IMR-90 (cell line): ENCODE measurements around the gene BRD1. TPM values are rescaled to one million over a fixed set of nuclear protein-coding genes. Genes with fewer than 3 reads are reported as not detected.

Experiments used
- ATAC-seq: fragments of 200-7000 bp; cut with Tn5 transposase; 2 replicates; pipeline ENCODE4 v1.9.1; 2020; ENCODE audit warnings: low read depth, mild to moderate bottlenecking, moderate library complexity
- BruUV-seq: library from RNA; stranded (reverse); fragments of 400-500 nt; replicated peaks from 2 replicates; lab custom pipeline; 2021; lab: Mats Ljungman, UMichigan
- CTCF ChIA-PET: fragments of 300-600 bp; formaldehyde crosslinking; extraction: SDS; loops from one replicate; lab custom pipeline; 2021; ENCODE audit warnings: antibody characterized with exemption; lab: Yijun Ruan, JAX
- POLR2A ChIA-PET: fragments of 300-600 bp; sonication (Branson Sonifier 250); formaldehyde crosslinking; loops from one replicate; lab custom pipeline; 2022; ENCODE audit warnings: antibody characterized with exemption; ENCODE audit not compliant: unreplicated experiment; lab: Charles Lee
- DNase-seq: peaks from one replicate; pipeline ENCODE4 v3.0.0; 2013
- H2AFZ ChIP-seq: replicated peaks from 2 replicates; pipeline ENCODE3; 2013; ENCODE audit warnings: low read length, mild to moderate bottlenecking; ENCODE audit not compliant: poor library complexity
- H2AK5ac ChIP-seq: 2 replicates; pipeline ENCODE4 v1.6.1; 2013; ENCODE audit warnings: low read depth, low read length, inconsistent platforms
- H2AK9ac ChIP-seq: replicated peaks from 2 replicates; pipeline ENCODE3; 2013; ENCODE audit warnings: mild to moderate bottlenecking, low read depth, low read length, moderate library complexity; ENCODE audit not compliant: poor library complexity
- H2BK120ac ChIP-seq: 2 replicates; pipeline ENCODE4 v1.6.1; 2013; ENCODE audit warnings: low read depth, low read length, inconsistent platforms
- H2BK15ac ChIP-seq: 3 replicates; pipeline ENCODE4 v1.6.1; 2013; ENCODE audit warnings: low read depth, low read length, inconsistent platforms
- H2BK20ac ChIP-seq: 2 replicates; pipeline ENCODE4 v1.6.1; 2013; ENCODE audit warnings: low read depth, mild to moderate bottlenecking, inconsistent platforms, low read length, moderate library complexity
- H2BK5ac ChIP-seq: 2 replicates; pipeline ENCODE4 v1.6.1; 2013; ENCODE audit warnings: mild to moderate bottlenecking, low read depth, low read length, inconsistent platforms; ENCODE audit not compliant: poor library complexity, severe bottlenecking
- H3K14ac ChIP-seq: replicated peaks from 2 replicates; pipeline ENCODE4 v1.6.1; 2013; ENCODE audit warnings: low read depth, low read length, inconsistent platforms
- H3K18ac ChIP-seq: 2 replicates; pipeline ENCODE4 v1.6.1; 2013; ENCODE audit warnings: low read depth, low read length, control low read depth
- H3K23ac ChIP-seq: 2 replicates; pipeline ENCODE4 v1.6.1; 2013; ENCODE audit warnings: low read depth, low read length, inconsistent platforms
- H3K27ac ChIP-seq: 2 replicates; pipeline ENCODE4 v1.5.1; 2013; ENCODE audit warnings: mild to moderate bottlenecking, control low read depth, low read length; ENCODE audit not compliant: insufficient read depth
- H3K27me3 ChIP-seq: 2 replicates; pipeline ENCODE4 v1.6.1; 2013; ENCODE audit warnings: low read length; ENCODE audit not compliant: control insufficient read depth, insufficient read depth
- H3K36me3 ChIP-seq: 2 replicates; pipeline ENCODE4 v1.6.1; 2013; ENCODE audit warnings: low read length, mixed read lengths; ENCODE audit not compliant: control insufficient read depth, insufficient read depth
- H3K4ac ChIP-seq: 2 replicates; pipeline ENCODE4 v1.6.1; 2013; ENCODE audit warnings: low read depth, low read length, inconsistent platforms
- H3K4me1 ChIP-seq: 2 replicates; pipeline ENCODE4 v1.6.1; 2013; ENCODE audit warnings: low read length, mixed read lengths; ENCODE audit not compliant: control insufficient read depth, insufficient read depth
- H3K4me2 ChIP-seq: 2 replicates; pipeline ENCODE4 v1.6.1; 2013; ENCODE audit warnings: low read depth, mild to moderate bottlenecking, control low read depth, low read length, moderate library complexity
- H3K4me3 ChIP-seq: 2 replicates; pipeline ENCODE4 v1.5.1; 2013; ENCODE audit warnings: low read depth, mild to moderate bottlenecking, control low read depth, low read length, moderate library complexity; ENCODE audit not compliant: insufficient read depth
- H3K56ac ChIP-seq: 2 replicates; pipeline ENCODE4 v1.6.1; 2013; ENCODE audit warnings: low read length, inconsistent platforms; ENCODE audit not compliant: insufficient read depth; ENCODE audit errors: extremely low read depth
- H3K79me1 ChIP-seq, 2 experiments: 2 replicates each; pipeline ENCODE4 v1.6.1; 2013; ENCODE audit warnings: low read length in 2 of 2, inconsistent platforms in 1 of 2, low read depth in 1 of 2
- H3K9ac ChIP-seq: 2 replicates; pipeline ENCODE4 v1.6.1; 2013; ENCODE audit warnings: low read depth, low read length, control low read depth
- H3K9me1 ChIP-seq: 2 replicates; pipeline ENCODE4 v1.6.1; 2013; ENCODE audit warnings: low read length, inconsistent platforms; ENCODE audit not compliant: insufficient read depth
- H3K9me3 ChIP-seq: 2 replicates; pipeline ENCODE4 v1.6.1; 2013; ENCODE audit warnings: low read length; ENCODE audit not compliant: control insufficient read depth, insufficient read depth
- H4K20me1 ChIP-seq: 2 replicates; pipeline ENCODE4 v1.6.1; 2013; ENCODE audit warnings: low read length, inconsistent platforms; ENCODE audit not compliant: insufficient read depth
- H4K5ac ChIP-seq: 2 replicates; pipeline ENCODE4 v1.6.1; 2013; ENCODE audit warnings: mild to moderate bottlenecking, low read depth, low read length, control low read depth
- H4K8ac ChIP-seq, 2 experiments: 2 replicates each; pipeline ENCODE4 v1.6.1; 2013; ENCODE audit warnings: low read depth in 2 of 2, low read length in 2 of 2, control low read depth in 1 of 2, inconsistent platforms in 1 of 2
- H4K91ac ChIP-seq: 2 replicates; pipeline ENCODE4 v1.6.1; 2013; ENCODE audit warnings: low read depth, low read length, inconsistent platforms; ENCODE audit not compliant: insufficient read depth
- BHLHE40 ChIP-seq: fragments of 150-350 bp; IDR thresholded peaks from 2 replicates; pipeline ENCODE4 v1.6.1; 2016; ENCODE audit warnings: mild to moderate bottlenecking, low read depth, low read length
- CEBPB ChIP-seq: IDR thresholded peaks from 2 replicates; pipeline ENCODE4 v1.6.1; 2012; ENCODE audit warnings: low read depth, low read length, improper control_type of control experiment
- CHD1 ChIP-seq: IDR thresholded peaks from 2 replicates; pipeline ENCODE4 v1.6.1; 2012; ENCODE audit warnings: low read depth, low read length, improper control_type of control experiment
- FOS ChIP-seq: fragments of 150-350 bp; IDR thresholded peaks from 2 replicates; pipeline ENCODE4 v1.6.1; 2016; ENCODE audit warnings: low read depth, low read length
- MAFK ChIP-seq: IDR thresholded peaks from 2 replicates; pipeline ENCODE4 v1.6.1; 2012; ENCODE audit warnings: low read depth, low read length, improper control_type of control experiment
- MAZ ChIP-seq: IDR thresholded peaks from 2 replicates; pipeline ENCODE4 v1.6.1; 2012; ENCODE audit warnings: low read depth, mild to moderate bottlenecking, low read length, improper control_type of control experiment, moderate library complexity, borderline replicate concordance
- MXI1 ChIP-seq: IDR thresholded peaks from 2 replicates; pipeline ENCODE4 v1.6.1; 2012; ENCODE audit warnings: low read depth, mild to moderate bottlenecking, low read length, moderate library complexity, borderline replicate concordance
- NFE2L2 ChIP-seq: fragments of 150-350 bp; IDR thresholded peaks from 2 replicates; pipeline ENCODE4 v1.6.1; 2016; ENCODE audit warnings: low read depth, mild to moderate bottlenecking, low read length
- POLR2A ChIP-seq: IDR thresholded peaks from 2 replicates; pipeline ENCODE4 v1.6.1; 2012; ENCODE audit warnings: mild to moderate bottlenecking, low read depth, low read length
- RAD21 ChIP-seq: IDR thresholded peaks from 2 replicates; pipeline ENCODE4 v1.6.1; 2012; ENCODE audit warnings: low read length, improper control_type of control experiment
- RCOR1 ChIP-seq: IDR thresholded peaks from 2 replicates; pipeline ENCODE4 v1.6.1; 2012; ENCODE audit warnings: mild to moderate bottlenecking, low read length, improper control_type of control experiment; ENCODE audit not compliant: insufficient replicate concordance
- RFX5 ChIP-seq: IDR thresholded peaks from 2 replicates; pipeline ENCODE4 v1.8.0; 2012; ENCODE audit warnings: low read depth, mild to moderate bottlenecking, low read length, moderate library complexity
- SMC3 ChIP-seq: fragments of 150-350 bp; IDR thresholded peaks from 2 replicates; pipeline ENCODE4 v1.6.1; 2016; ENCODE audit warnings: low read depth, mild to moderate bottlenecking, antibody characterized with exemption, low read length, moderate library complexity
- WGBS, 2 experiments: methylation state at CpG; one replicate each; pipeline versions ENCODE4 v1.1.5 to v1.1.7; 2013; ENCODE audit warnings: missing lambda C conversion rate in 2 of 2; ENCODE audit not compliant: insufficient read length in 1 of 2; ENCODE audit errors: extremely low coverage in 2 of 2; 5-methylcytosine and 5-hydroxymethylcytosine counted together
- dilution Hi-C: fragments of 300-500 bp; cut with HindIII; formaldehyde crosslinking; loops from one replicate; pipeline ENCODE4 v1.14.3; 2018; ENCODE audit warnings: low sequenced_read_pairs; ENCODE audit not compliant: unreplicated experiment
- in situ Hi-C: fragments of 300-500 bp; cut with MboI; formaldehyde crosslinking; loops from 3 replicates; pipeline ENCODE4 v1.14.3; 2019; ENCODE audit warnings: low sequenced_read_pairs, inconsistent platforms, mixed read lengths
- intact Hi-C: fragments of 100-400 bp; cut with micrococcal nuclease; formaldehyde crosslinking; loops from 2 replicates; pipeline ENCODE4 v1.10.0; 2022
- polyA plus RNA-seq, 3 experiments: library from polyadenylated mRNA; depleted of rRNA; stranded (reverse); fragments of >200 nt; gene quantifications; 2 replicates each; pipeline ENCODE4 v1.2.3, GENCODE V29; 2012; ENCODE audit warnings: low replicate concordance in 1 of 3
- total RNA-seq: library from RNA; depleted of rRNA; stranded (reverse); fragments of >200 nt; gene quantifications from 2 replicates; pipeline ENCODE4 v1.2.3, GENCODE V29; 2012
- TF ChIP-seq, protein P1 (sequence below): fragments of 150-350 bp; IDR thresholded peaks from 2 replicates; pipeline ENCODE4 v1.6.1; 2017; ENCODE audit warnings: mild to moderate bottlenecking, antibody characterized with exemption, low read length, low read depth
- TF ChIP-seq, protein P2 (sequence below): conservative IDR thresholded peaks from 2 replicates; pipeline ENCODE4 v1.5.1; 2012; ENCODE audit warnings: mild to moderate bottlenecking, low read depth, low read length, improper control_type of control experiment
- TF ChIP-seq, protein P3 (sequence below): fragments of 150-350 bp; IDR thresholded peaks from 2 replicates; pipeline ENCODE4 v1.6.1; 2016; ENCODE audit warnings: low read depth, mild to moderate bottlenecking, low read length, moderate library complexity, borderline replicate concordance

The BRD1 gene
- total and polyA plus RNA-seq, 2 of the 4 experiments (the other 2 are of a cell fraction): 10.0 to 10.6 TPM

DNA sequence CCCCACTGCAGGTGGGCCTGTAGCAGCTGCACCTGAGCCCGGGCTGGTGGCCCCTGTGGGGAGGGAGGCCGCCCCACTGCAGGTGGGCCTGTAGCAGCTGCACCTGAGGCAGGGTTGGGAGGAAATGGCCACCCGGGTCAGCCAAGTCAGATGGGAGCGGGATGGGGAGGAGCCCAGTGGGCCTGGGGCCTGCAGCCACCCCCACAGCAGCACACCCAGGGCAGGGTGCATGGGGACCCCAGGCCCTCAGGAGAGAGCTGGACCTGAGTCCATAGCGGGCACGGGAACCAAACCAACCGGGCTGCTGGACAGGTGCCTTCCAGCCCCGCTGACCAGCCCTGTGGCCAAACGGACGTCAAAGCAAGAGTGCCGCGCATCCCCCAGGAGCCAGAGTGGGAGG lies 61.7 kb downstream of the BRD1 start:
- intact Hi-C loops: no loop called here
- Histone ChIP-seq H4K5ac (no peak overlapping the region), H3K56ac (no peak overlapping the region), H3K18ac (no peak overlapping the region), H3K27me3 (no peaks in the 10 kb centered on the region), H3K9me3 (peaks cover 2% of the 10 kb centered on the region; the same call in 1 of the 2 replicates), H2BK120ac (no peak overlapping the region), H3K27ac (no peak overlapping the region), H2BK20ac (no peak overlapping the region), H3K14ac (no peak overlapping the region), H3K9ac (no peak overlapping the region), H3K4me2 (no peak overlapping the region), H3K9me1 (no peaks in the 10 kb centered on the region), H3K4me3 (no peak overlapping the region), H4K8ac (no peak overlapping the region), H2AFZ (no peak overlapping the region), H2AK5ac (no peak overlapping the region), H3K23ac (no peak overlapping the region), H2BK5ac (no peak overlapping the region), H3K79me1 (no peaks in the 10 kb centered on the region), H3K36me3 (no peaks in the 10 kb centered on the region), H4K20me1 (peaks cover 5% of the 10 kb centered on the region; the same call in 1 of the 2 replicates), H2AK9ac (no peak overlapping the region), H3K4ac (no peak overlapping the region), H3K4me1 (peaks cover 11% of the 10 kb centered on the region), H2BK15ac (no peak overlapping the region), H4K91ac (no peak overlapping the region)
- TF ChIP-seq NFE2L2 (no peak), MXI1 (no peak), RFX5 (no peak), BHLHE40 (no peak), RCOR1 (no peak), POLR2A (no peak), CEBPB (no peak), CHD1 (no peak), RAD21 (no peak), SMC3 (no peak), MAZ (no peak), MAFK (no peak), FOS (no peak)
- TF ChIP-seq, protein P1, sequence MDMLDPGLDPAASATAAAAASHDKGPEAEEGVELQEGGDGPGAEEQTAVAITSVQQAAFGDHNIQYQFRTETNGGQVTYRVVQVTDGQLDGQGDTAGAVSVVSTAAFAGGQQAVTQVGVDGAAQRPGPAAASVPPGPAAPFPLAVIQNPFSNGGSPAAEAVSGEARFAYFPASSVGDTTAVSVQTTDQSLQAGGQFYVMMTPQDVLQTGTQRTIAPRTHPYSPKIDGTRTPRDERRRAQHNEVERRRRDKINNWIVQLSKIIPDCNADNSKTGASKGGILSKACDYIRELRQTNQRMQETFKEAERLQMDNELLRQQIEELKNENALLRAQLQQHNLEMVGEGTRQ: no peak
- TF ChIP-seq, protein P2, sequence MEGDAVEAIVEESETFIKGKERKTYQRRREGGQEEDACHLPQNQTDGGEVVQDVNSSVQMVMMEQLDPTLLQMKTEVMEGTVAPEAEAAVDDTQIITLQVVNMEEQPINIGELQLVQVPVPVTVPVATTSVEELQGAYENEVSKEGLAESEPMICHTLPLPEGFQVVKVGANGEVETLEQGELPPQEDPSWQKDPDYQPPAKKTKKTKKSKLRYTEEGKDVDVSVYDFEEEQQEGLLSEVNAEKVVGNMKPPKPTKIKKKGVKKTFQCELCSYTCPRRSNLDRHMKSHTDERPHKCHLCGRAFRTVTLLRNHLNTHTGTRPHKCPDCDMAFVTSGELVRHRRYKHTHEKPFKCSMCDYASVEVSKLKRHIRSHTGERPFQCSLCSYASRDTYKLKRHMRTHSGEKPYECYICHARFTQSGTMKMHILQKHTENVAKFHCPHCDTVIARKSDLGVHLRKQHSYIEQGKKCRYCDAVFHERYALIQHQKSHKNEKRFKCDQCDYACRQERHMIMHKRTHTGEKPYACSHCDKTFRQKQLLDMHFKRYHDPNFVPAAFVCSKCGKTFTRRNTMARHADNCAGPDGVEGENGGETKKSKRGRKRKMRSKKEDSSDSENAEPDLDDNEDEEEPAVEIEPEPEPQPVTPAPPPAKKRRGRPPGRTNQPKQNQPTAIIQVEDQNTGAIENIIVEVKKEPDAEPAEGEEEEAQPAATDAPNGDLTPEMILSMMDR: no peak
- TF ChIP-seq, protein P3, sequence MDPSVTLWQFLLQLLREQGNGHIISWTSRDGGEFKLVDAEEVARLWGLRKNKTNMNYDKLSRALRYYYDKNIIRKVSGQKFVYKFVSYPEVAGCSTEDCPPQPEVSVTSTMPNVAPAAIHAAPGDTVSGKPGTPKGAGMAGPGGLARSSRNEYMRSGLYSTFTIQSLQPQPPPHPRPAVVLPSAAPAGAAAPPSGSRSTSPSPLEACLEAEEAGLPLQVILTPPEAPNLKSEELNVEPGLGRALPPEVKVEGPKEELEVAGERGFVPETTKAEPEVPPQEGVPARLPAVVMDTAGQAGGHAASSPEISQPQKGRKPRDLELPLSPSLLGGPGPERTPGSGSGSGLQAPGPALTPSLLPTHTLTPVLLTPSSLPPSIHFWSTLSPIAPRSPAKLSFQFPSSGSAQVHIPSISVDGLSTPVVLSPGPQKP: no peak
- no peak for DNase-seq
- in situ Hi-C loops: no loop called here
- no TSS peak for BruUV-seq
- whole genome bisulfite sequencing, 2 experiments: 94% methylated on average over 8 of the region's 12 CpGs; no CpG with 5 or more reads in 1 of the 2 experiments
- dilution Hi-C loops: no loop called here
- ChIA-PET CTCF (no interaction called here), POLR2A (no interaction called here)
- ATAC-seq: no peak
